ENCODE measurements around the gene CD72.
"Not testable (repeated sequence)": the region's sequence is repeated elsewhere in the genome, so short reads cannot be mapped to it uniquely, and the experiment has no call there.

Gene CD72

DNA sequence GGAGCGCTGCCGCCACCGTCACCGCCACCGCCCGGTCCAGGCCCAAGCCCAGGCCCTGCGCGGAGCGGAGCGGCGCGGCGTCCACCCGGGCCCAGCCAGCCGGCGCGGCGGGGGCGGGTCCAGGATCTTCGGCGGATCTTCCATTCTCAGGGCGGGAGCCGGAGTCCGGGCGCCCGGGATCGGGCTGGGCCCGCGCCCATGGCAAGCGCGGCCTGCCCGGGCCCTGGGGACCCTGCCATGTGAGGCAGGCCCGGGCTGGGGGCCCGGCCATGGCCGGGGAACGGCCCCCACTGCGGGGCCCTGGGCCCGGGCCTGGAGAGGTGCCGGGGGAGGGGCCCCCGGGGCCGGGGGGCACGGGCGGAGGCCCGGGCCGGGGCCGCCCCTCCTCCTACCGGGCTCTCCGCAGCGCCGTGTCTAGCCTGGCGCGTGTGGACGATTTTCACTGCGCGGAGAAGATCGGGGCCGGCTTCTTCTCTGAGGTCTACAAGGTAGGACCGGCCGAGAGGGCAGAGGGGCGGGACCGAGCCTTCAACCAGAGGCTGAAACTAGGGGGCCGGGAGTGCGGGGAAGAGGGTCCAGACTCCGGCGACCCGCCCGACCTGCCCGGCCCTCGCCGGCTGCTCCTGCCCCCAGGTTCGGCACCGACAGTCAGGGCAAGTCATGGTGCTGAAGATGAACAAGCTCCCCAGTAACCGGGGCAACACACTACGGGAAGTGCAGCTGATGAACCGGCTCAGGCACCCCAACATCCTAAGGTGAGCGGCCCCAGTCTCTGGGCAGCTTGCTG is 12.7 kb downstream of the CD72 start:
- Histone ChIP-seq H3K4me1 (ENCODE audit: control insufficient read depth, insufficient read depth, low read length) (peaks cover 7% of the 10 kb centered on the region), H3K27me3 (ENCODE audit: control insufficient read depth, insufficient read depth, low read length, poor library complexity, severe bottlenecking) (no peaks in the 10 kb centered on the region), H3K27ac (ENCODE audit: insufficient read depth, low read depth, low read length, poor library complexity, severe bottlenecking) (no peak overlapping the region), H3K4me3 (ENCODE audit: insufficient read depth, low read depth, low read length) (peak overlapping the region; percentile 71), H3K36me3 (ENCODE audit: control insufficient read depth, insufficient read depth, low read length) (peaks cover 6% of the 10 kb centered on the region), H3K9me3 (ENCODE audit: control insufficient read depth, low read length) (no peaks in the 10 kb centered on the region)
- 1% methylated on average over 76 of the region's 76 CpGs for WGBS, 2 experiments

GRCh38 chr9:35604578-35605350 is 13.4 kb downstream of the CD72 start, which contains the start of gene TESK1:
Gene TESK1, plus strand, starts transcription at chr9:35605262. Its CDS starts 358 bp downstream, at chr9:35605620.
- Histone ChIP-seq H3K36me3 (ENCODE audit: control insufficient read depth, insufficient read depth, low read length) (peaks cover 6% of the 10 kb centered on the region), H3K4me1 (ENCODE audit: control insufficient read depth, insufficient read depth, low read length) (peaks cover 7% of the 10 kb centered on the region), H3K4me3 (ENCODE audit: insufficient read depth, low read depth, low read length) (peak within 1 kb of the TSS; percentile 71), H3K27me3 (ENCODE audit: control insufficient read depth, insufficient read depth, low read length, poor library complexity, severe bottlenecking) (no peaks in the 10 kb centered on the region), H3K9me3 (ENCODE audit: control insufficient read depth, low read length) (no peaks in the 10 kb centered on the region), H3K27ac (ENCODE audit: insufficient read depth, low read depth, low read length, poor library complexity, severe bottlenecking) (peak within 1 kb of the TSS; percentile 61)
- 1% methylated on average over 55 of the region's 55 CpGs for WGBS, 2 experiments

- 0% methylated on average over 41 of the region's 41 CpGs for WGBS, 2 experiments
- Histone ChIP-seq H3K36me3 (ENCODE audit: control insufficient read depth, insufficient read depth, low read length) (peaks cover 6% of the 10 kb centered on the region), H3K9me3 (ENCODE audit: control insufficient read depth, low read length) (no peaks in the 10 kb centered on the region), H3K27ac (ENCODE audit: insufficient read depth, low read depth, low read length, poor library complexity, severe bottlenecking) (peak overlapping the region; percentile 61), H3K4me1 (ENCODE audit: control insufficient read depth, insufficient read depth, low read length) (peaks cover 11% of the 10 kb centered on the region), H3K27me3 (ENCODE audit: control insufficient read depth, insufficient read depth, low read length, poor library complexity, severe bottlenecking) (no peaks in the 10 kb centered on the region), H3K4me3 (ENCODE audit: insufficient read depth, low read depth, low read length) (peak overlapping the region; percentile 71)
These were observed 14.1 kb downstream of the CD72 start for GRCh38 chr9:35603986-35604577.

DNA sequence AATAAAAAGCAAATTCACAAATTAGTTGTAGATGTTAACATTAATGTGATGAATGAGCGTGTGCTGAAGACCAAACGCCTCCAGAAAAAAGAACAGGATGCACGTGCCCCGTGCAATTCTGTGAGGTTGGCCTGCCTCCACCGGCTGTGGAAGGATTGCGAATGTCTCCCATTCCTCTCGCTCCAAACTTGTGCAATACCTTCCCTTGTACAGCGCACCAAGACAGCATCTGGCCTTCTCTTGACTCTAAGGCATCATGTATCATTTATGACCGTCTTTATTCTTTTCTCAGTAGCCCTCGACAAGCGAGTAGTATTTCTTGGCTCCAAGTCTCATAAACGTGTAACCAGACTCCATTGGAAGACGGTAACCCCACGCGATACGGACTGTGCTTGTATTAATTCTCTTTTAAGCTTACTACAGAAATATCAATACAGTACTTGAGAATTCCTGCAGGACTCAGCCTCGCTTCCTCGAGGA is 14.7 kb downstream of the CD72 start:
- H3K27ac ChIP-seq (ENCODE audit: insufficient read depth, low read depth, low read length, poor library complexity, severe bottlenecking): peak overlapping the region; percentile 17
- H3K36me3 ChIP-seq (ENCODE audit: control insufficient read depth, insufficient read depth, low read length): peaks cover under 1% of the 10 kb centered on the region
- peak overlapping the region; percentile 49 for H3K4me3 ChIP-seq (ENCODE audit: insufficient read depth, low read depth, low read length)
- H3K27me3 ChIP-seq (ENCODE audit: control insufficient read depth, insufficient read depth, low read length, poor library complexity, severe bottlenecking): no peaks in the 10 kb centered on the region
- 49% methylated on average over 18 of the region's 18 CpGs for WGBS, 2 experiments
- no peaks in the 10 kb centered on the region for H3K9me3 ChIP-seq (ENCODE audit: control insufficient read depth, low read length)
- peaks cover 11% of the 10 kb centered on the region for H3K4me1 ChIP-seq (ENCODE audit: control insufficient read depth, insufficient read depth, low read length)

- Histone ChIP-seq H3K9me3 (ENCODE audit: control insufficient read depth, low read length) (no peaks in the 10 kb centered on the region), H3K36me3 (ENCODE audit: control insufficient read depth, insufficient read depth, low read length) (no peaks in the 10 kb centered on the region), H3K27me3 (ENCODE audit: control insufficient read depth, insufficient read depth, low read length, poor library complexity, severe bottlenecking) (no peaks in the 10 kb centered on the region), H3K27ac (ENCODE audit: insufficient read depth, low read depth, low read length, poor library complexity, severe bottlenecking) (no peak overlapping the region), H3K4me1 (ENCODE audit: control insufficient read depth, insufficient read depth, low read length) (peaks cover 4% of the 10 kb centered on the region), H3K4me3 (ENCODE audit: insufficient read depth, low read depth, low read length) (no peak overlapping the region)
- 72 to 75% methylated on average over 14 of the region's 14 CpGs for WGBS, 2 experiments
These were observed 18.2 kb downstream of the CD72 start for GRCh38 chr9:35599763-35600604.

DNA sequence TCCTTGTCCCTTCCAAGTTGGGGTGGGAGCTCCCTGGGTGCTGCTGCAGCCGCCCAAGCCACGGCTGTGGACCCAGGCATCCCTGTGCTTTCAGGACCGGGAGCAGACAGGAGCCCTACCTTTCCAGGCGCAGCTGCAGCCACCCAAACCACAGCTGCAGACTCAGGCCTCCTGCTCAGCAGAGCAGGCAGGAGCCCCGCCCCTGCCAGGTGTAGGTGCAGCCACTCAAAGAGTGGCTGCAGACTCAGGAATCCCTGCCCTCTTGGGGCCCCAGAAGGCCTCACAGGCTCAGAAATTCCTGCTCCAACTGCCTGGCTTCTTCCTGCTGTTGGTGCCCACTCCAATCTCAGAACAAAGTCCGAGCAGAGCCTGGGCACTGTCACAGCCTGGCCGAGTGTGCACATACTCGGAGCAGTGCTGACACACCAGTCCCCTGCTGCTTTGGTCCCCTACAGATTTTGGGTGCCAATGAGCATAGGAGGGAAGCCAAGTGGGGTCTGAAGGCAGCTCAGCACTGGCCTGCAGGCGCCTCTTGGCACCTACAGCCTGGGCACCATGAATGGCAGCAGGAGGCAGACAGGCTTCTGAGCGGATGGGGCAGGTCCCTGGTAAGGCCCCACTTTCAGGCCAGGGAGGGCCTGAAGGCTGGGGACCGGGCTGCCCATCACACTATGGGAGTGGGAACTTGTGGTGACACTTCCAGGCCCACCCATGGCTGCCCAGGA is 19.2 kb downstream of the CD72 start:
- Histone ChIP-seq H3K27ac (ENCODE audit: insufficient read depth, low read depth, low read length, poor library complexity, severe bottlenecking) (no peak overlapping the region), H3K27me3 (ENCODE audit: control insufficient read depth, insufficient read depth, low read length, poor library complexity, severe bottlenecking) (no peaks in the 10 kb centered on the region), H3K4me1 (ENCODE audit: control insufficient read depth, insufficient read depth, low read length) (peaks cover 4% of the 10 kb centered on the region), H3K4me3 (ENCODE audit: insufficient read depth, low read depth, low read length) (no peak overlapping the region), H3K36me3 (ENCODE audit: control insufficient read depth, insufficient read depth, low read length) (no peaks in the 10 kb centered on the region), H3K9me3 (ENCODE audit: control insufficient read depth, low read length) (no peaks in the 10 kb centered on the region)
- 90 to 91% methylated on average over 11 of the region's 11 CpGs for WGBS, 2 experiments

DNA sequence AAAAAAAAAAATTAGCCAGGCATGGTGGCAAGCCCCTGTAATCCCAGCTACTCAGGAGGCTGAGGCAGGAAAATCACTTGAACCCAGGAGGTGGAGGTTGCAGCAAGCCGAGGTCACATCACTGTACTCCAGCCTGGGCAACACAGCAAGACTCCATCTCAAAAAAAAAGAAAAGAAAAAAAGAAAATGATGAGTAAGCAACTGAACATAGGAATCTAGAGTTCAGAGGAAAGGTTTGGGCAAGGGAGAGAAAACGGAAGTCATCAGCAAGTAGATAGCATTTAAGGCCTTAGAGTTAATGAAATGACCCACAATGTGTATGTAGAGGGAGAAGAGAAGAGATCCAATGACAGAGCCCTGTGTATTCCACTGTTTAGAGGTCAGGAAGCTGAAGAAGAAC is 21.3 kb downstream of the CD72 start:
- not testable (repeated sequence) for H3K9me3 ChIP-seq (ENCODE audit: control insufficient read depth, low read length); H3K27ac ChIP-seq (ENCODE audit: insufficient read depth, low read depth, low read length, poor library complexity, severe bottlenecking); H3K4me3 ChIP-seq (ENCODE audit: insufficient read depth, low read depth, low read length); H3K36me3 ChIP-seq (ENCODE audit: control insufficient read depth, insufficient read depth, low read length); H3K4me1 ChIP-seq (ENCODE audit: control insufficient read depth, insufficient read depth, low read length); H3K27me3 ChIP-seq (ENCODE audit: control insufficient read depth, insufficient read depth, low read length, poor library complexity, severe bottlenecking)
- 91 to 93% methylated on average over 2 of the region's 2 CpGs for WGBS, 2 experiments

DNA sequence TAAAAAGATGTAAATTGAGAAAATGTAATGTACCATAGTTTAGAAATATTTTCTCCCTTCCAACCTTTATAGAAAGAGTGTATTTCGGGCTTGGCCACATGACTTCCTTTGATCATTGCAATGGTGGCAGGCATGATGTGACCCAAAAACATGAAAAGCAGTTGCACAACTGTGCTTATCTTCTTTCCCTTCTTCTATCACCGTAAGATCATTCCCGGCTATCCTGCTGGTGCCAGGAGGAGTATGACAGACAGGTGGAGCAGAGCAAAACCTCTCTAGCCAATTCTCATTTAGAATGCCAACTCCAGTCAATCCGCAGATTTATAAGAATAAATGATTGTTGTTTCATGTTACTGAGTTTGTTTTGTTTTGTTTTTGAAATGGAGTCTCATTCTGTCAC is 23.7 kb downstream of the CD72 start:
- no peaks in the 10 kb centered on the region for H3K36me3 ChIP-seq (ENCODE audit: control insufficient read depth, insufficient read depth, low read length)
- H3K4me1 ChIP-seq (ENCODE audit: control insufficient read depth, insufficient read depth, low read length): peaks cover 2% of the 10 kb centered on the region
- H3K9me3 ChIP-seq (ENCODE audit: control insufficient read depth, low read length): no peaks in the 10 kb centered on the region
- no peaks in the 10 kb centered on the region for H3K27me3 ChIP-seq (ENCODE audit: control insufficient read depth, insufficient read depth, low read length, poor library complexity, severe bottlenecking)
- H3K27ac ChIP-seq (ENCODE audit: insufficient read depth, low read depth, low read length, poor library complexity, severe bottlenecking): no peak overlapping the region
- 93 to 100% methylated on average over 3 to 4 of the region's 4 CpGs for WGBS, 2 experiments
- H3K4me3 ChIP-seq (ENCODE audit: insufficient read depth, low read depth, low read length): no peak overlapping the region

DNA sequence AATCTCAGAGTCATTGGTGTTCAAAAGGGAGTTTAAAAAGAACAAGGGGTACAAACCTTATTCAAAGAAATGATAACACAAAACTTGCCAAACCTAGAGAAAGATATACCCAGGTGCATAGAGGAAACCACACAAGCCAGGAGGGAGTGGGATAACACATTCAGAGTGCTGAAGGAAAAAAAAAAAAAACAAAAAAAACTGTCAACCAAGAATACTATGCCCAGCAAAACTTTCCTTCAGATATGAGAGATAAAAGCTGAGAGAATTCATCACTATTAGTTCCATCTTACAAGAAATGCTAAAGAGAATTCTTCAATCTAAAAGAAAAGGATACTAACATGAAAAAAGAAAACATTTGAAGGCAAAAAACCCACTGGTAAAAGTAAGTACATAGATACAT is 24.6 kb downstream of the CD72 start:
- Histone ChIP-seq H3K4me3 (ENCODE audit: insufficient read depth, low read depth, low read length) (no peak overlapping the region), H3K27ac (ENCODE audit: insufficient read depth, low read depth, low read length, poor library complexity, severe bottlenecking) (no peak overlapping the region), H3K27me3 (ENCODE audit: control insufficient read depth, insufficient read depth, low read length, poor library complexity, severe bottlenecking) (no peaks in the 10 kb centered on the region), H3K36me3 (ENCODE audit: control insufficient read depth, insufficient read depth, low read length) (no peaks in the 10 kb centered on the region), H3K4me1 (ENCODE audit: control insufficient read depth, insufficient read depth, low read length) (no peaks in the 10 kb centered on the region), H3K9me3 (ENCODE audit: control insufficient read depth, low read length) (no peaks in the 10 kb centered on the region)
